Spleen (tissue), 11 donors: Measurements from ENCODE around the gene NUAK1. TPM values are rescaled to one million over a fixed set of nuclear protein-coding genes. Genes with fewer than 3 reads are reported as not detected.

Experiments used
- DNase-seq: peaks from one replicate; pipeline ENCODE4 v3.0.0-alpha.2; 2020
- H3K27ac ChIP-seq, 8 donors: fragments of 200-600 bp; sonication (generic) in 7 of 8; 1 replicate in 4 of 8; 2 replicates in 4 of 8; pipeline versions ENCODE4 v1.5.0 to v1.8.0; 2016 to 2021; ENCODE audit warnings: inconsistent platforms in 4 of 8, mild to moderate bottlenecking in 4 of 8, moderate library complexity in 1 of 8
- H3K27me3 ChIP-seq, 7 donors: fragments of 200-600 bp; sonication (generic) in 6 of 7; replicated peaks in 1 of 7; 1 replicate in 4 of 7; 2 replicates in 3 of 7; pipeline versions ENCODE4 v1.5.0 to v1.8.0; 2016 to 2021; ENCODE audit warnings: inconsistent platforms in 3 of 7, mild to moderate bottlenecking in 1 of 7
- H3K36me3 ChIP-seq, 6 donors: fragments of 200-600 bp; sonication (generic) in 5 of 6; 1 replicate in 4 of 6; 2 replicates in 2 of 6; pipeline versions ENCODE4 v1.5.0 to v1.8.0; 2016 to 2021; ENCODE audit warnings: inconsistent platforms in 2 of 6
- H3K4me1 ChIP-seq, 6 donors: fragments of 200-600 bp; sonication (generic) in 5 of 6; 1 replicate in 3 of 6; 2 replicates in 3 of 6; pipeline versions ENCODE4 v1.5.0 to v1.8.0; 2016 to 2021; ENCODE audit warnings: inconsistent platforms in 3 of 6
- H3K4me3 ChIP-seq, 8 donors: fragments of 200-600 bp; sonication (generic) in 7 of 8; 1 replicate in 4 of 8; 2 replicates in 4 of 8; pipeline versions ENCODE4 v1.5.0 to v1.8.0; 2016 to 2021; ENCODE audit warnings: inconsistent platforms in 4 of 8, mild to moderate bottlenecking in 4 of 8, moderate library complexity in 2 of 8
- H3K9me3 ChIP-seq, 8 donors: fragments of 200-600 bp; sonication (generic) in 7 of 8; 1 replicate in 4 of 8; 2 replicates in 4 of 8; pipeline versions ENCODE4 v1.5.0 to v1.8.0; 2016 to 2021; ENCODE audit warnings: inconsistent platforms in 4 of 8
- POLR2A ChIP-seq, 3 donors: fragments of 450-650 bp; IDR thresholded peaks; one replicate each; pipeline ENCODE4 v1.5.1; 2017; ENCODE audit warnings: antibody characterized with exemption in 3 of 3, mild to moderate bottlenecking in 1 of 3
- POLR2AphosphoS5 ChIP-seq, 3 donors: sonication (generic); formaldehyde crosslinking; IDR thresholded peaks; one replicate each; pipeline ENCODE4 v1.5.1; 2017; ENCODE audit warnings: antibody characterized with exemption in 3 of 3
- WGBS, 5 donors: extraction: QIAGEN DNeasy Blood & Tissue Kit in 3 of 5; methylation state at CpG; one replicate each; pipeline versions ENCODE4 v1.1.5 to v1.1.7; 2013 to 2018; 5-methylcytosine and 5-hydroxymethylcytosine counted together
- intact Hi-C: fragments of 100-400 bp; cut with DNase I; formaldehyde crosslinking; loops from one replicate; pipeline ENCODE4 v1.15.0; 2023; ENCODE audit warnings: low total_unique reads
- polyA plus RNA-seq, 3 donors: library from polyadenylated mRNA; stranded (reverse); fragments of 200-250 nt; gene quantifications; one replicate each; pipeline ENCODE4 v1.2.1, GENCODE V29; 2013
- total RNA-seq, 7 donors: library from RNA; depleted of rRNA in 3 of 7; stranded (reverse); fragments of >200 nt in 3 of 7; fragmentation: NEBNext Ultra II Directional in 4 of 7; extraction: Animal tissue kit (Norgen Biotek cat#: 25700) in 4 of 7; gene quantifications; one replicate each; pipeline versions ENCODE4 v1.1.0 to v1.2.1, GENCODE V29; 2016 to 2021
- TF ChIP-seq, protein P1 (sequence below), 11 experiments: fragments of 200-600 bp in 7 of 11; fragments of 450-650 bp in 4 of 11; sonication (generic) in 4 of 11; IDR thresholded peaks in 8 of 11; conservative IDR thresholded peaks in 3 of 11; 1 replicate in 7 of 11; 2 replicates in 4 of 11; pipeline versions ENCODE4 v1.4.0 to v1.8.0; 2016 to 2021; ENCODE audit warnings: antibody characterized with exemption in 11 of 11, inconsistent platforms in 4 of 11, mild to moderate bottlenecking in 1 of 11
- donor health status: healthy with polysubstance abuse.
- donor health status: DM: no; HTN: no; CAD: no; lungs with moderate emphysema.
- donor health status: DM: no; HTN: no; CAD: no.
- donor health status: Bipolar disorder and iron deficiency.
- donor health status: healthy.
- donor health status: DM: no; HTN: no; CAD: no.
- donor health status: DM: yes; HTN: yes; CAD: no.

NUAK1 gene
- total and polyA plus RNA-seq, 10 donors = 0.20 to 3.3 (median 1.2) TPM

DNA sequence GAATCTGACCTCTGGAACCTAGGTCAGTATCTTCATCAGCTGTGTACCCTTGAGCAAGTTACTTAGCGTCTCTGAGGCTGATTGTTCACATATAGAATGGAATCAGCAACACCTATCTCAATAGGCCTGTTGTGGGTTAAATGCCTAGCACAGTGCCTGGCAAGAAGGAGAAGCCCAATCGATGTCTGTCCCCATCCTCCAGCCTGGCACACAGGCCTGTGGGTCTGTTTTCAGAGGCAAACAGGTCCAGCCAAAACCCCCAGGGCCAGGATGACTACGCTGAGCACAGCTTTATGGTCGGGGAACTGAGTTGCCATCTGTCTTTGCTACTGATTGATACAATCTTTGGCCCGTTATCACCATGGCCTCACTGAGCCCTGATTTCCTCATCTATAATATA lies 89.2 kb downstream of the NUAK1 start:
- no peak for DNase-seq
- intact Hi-C loops = no loop called here
- Histone ChIP-seq H3K36me3 (no peaks in the 10 kb centered on the region), H3K27ac (no peak overlapping the region), H3K4me3 (no peak overlapping the region), H3K27me3 (peaks cover 0 to 27% (median 0%) of the 10 kb centered on the region in 7 donors), H3K4me1 (no peaks in the 10 kb centered on the region), H3K9me3 (peaks cover 0 to 6% (median 0%) of the 10 kb centered on the region in 8 donors)
- no peak for TF ChIP-seq POLR2A (IDR thresholded peaks at IDR 0.05)
- WGBS, 5 donors = 76 to 88% (median 83%) methylated on average over 5 of the region's 5 CpGs

DNA sequence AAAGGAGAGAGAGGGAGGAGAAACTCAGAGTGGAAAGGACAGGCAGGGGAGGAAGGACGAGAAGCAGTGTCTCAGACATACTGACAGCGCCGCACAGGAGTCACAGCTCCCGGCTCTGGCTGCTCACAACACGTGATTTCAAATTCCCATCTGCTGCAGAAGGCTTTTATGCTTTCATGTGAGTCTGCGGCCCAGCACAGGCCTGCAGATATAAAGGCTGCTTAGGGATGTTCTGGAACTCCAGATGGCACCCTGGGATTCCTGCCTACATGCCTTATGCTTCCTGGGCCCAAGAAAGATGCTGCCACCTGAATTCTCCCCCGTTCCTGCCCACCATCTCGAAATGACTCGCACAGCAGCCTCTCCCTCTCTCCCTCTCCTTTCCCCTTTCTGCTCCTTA lies 89.6 kb downstream of the NUAK1 start:
- Histone ChIP-seq H3K27me3 (peaks cover 0 to 27% (median 0%) of the 10 kb centered on the region in 7 donors), H3K4me3 (no peak overlapping the region), H3K9me3 (peaks cover 0 to 2% (median 0%) of the 10 kb centered on the region in 8 donors), H3K27ac (no peak overlapping the region), H3K36me3 (no peaks in the 10 kb centered on the region), H3K4me1 (no peaks in the 10 kb centered on the region)
- DNase-seq = no peak
- intact Hi-C loops = no loop called here
- TF ChIP-seq POLR2A (IDR thresholded peaks at IDR 0.05) (no peak), POLR2AphosphoS5 (IDR thresholded peaks at IDR 0.05) (no peak)
- TF ChIP-seq, protein P1, sequence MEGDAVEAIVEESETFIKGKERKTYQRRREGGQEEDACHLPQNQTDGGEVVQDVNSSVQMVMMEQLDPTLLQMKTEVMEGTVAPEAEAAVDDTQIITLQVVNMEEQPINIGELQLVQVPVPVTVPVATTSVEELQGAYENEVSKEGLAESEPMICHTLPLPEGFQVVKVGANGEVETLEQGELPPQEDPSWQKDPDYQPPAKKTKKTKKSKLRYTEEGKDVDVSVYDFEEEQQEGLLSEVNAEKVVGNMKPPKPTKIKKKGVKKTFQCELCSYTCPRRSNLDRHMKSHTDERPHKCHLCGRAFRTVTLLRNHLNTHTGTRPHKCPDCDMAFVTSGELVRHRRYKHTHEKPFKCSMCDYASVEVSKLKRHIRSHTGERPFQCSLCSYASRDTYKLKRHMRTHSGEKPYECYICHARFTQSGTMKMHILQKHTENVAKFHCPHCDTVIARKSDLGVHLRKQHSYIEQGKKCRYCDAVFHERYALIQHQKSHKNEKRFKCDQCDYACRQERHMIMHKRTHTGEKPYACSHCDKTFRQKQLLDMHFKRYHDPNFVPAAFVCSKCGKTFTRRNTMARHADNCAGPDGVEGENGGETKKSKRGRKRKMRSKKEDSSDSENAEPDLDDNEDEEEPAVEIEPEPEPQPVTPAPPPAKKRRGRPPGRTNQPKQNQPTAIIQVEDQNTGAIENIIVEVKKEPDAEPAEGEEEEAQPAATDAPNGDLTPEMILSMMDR (IDR thresholded peaks at IDR 0.05 in 8 of 11, conservative IDR thresholded peaks at IDR 0.05 in 3 of 11) = no peak
- 82 to 98% (median 86%) methylated on average over 9 of the region's 9 CpGs for WGBS, 5 donors

DNA sequence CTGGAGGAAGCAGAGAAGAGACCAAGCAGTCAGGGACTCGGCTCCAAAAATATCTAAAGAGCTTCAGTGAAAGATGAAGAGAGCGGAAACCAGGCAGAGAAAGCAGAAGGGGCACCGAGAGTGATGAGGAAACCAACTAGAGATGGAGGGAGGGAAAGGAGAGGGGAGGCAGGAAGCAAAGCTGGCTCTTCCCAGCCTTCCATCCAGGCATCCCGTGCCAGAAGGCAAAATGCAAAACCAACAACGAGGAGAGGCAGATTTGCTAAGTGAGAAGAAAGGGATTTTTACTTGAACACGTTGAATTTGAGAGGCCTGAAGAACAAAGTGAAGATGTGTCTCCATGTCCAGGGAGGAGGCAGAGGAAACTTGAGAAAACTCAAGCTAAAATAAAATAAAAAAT lies 90.1 kb downstream of the NUAK1 start:
- H3K4me1 ChIP-seq = no peaks in the 10 kb centered on the region
- peaks cover 0 to 27% (median 0%) of the 10 kb centered on the region in 7 donors for H3K27me3 ChIP-seq
- DNase-seq = no peak
- H3K27ac ChIP-seq = no peak overlapping the region
- H3K9me3 ChIP-seq = no peaks in the 10 kb centered on the region
- no peak for TF ChIP-seq POLR2AphosphoS5 (IDR thresholded peaks at IDR 0.05)
- no peak for TF ChIP-seq POLR2A (IDR thresholded peaks at IDR 0.05)
- TF ChIP-seq, protein P1 (IDR thresholded peaks at IDR 0.05 in 8 of 11, conservative IDR thresholded peaks at IDR 0.05 in 3 of 11) = no peak
- no peaks in the 10 kb centered on the region for H3K36me3 ChIP-seq
- intact Hi-C loops = no loop called here
- no peak overlapping the region for H3K4me3 ChIP-seq
- 54 to 64% (median 61%) methylated on average over 6 of the region's 6 CpGs for WGBS, 5 donors

DNA sequence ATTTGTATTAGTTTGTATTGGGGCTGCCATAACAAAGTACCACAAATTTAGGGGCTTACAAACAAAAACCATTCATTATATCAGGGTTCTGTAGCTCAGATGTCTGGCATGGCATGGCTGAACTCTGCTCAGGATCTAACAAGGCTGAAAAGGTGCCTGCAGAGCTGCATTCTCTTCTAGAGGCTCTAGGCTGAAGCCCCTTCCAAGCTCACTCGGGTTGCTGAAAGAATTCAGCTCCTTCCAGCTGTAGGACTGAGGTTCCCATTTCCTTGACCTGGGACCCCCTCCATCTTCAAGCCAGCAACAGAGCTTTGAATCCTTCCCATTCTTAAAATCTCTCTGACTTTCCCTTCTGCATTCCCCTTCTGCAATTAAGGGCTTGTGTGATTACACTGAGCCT lies 90.7 kb downstream of the NUAK1 start:
- Histone ChIP-seq H3K4me1 (no peaks in the 10 kb centered on the region), H3K27ac (no peak overlapping the region), H3K9me3 (no peaks in the 10 kb centered on the region), H3K4me3 (no peak overlapping the region), H3K36me3 (no peaks in the 10 kb centered on the region), H3K27me3 (peaks cover 0 to 27% (median 0%) of the 10 kb centered on the region in 7 donors)
- TF ChIP-seq POLR2A (IDR thresholded peaks at IDR 0.05) = no peak
- TF ChIP-seq, protein P1 (IDR thresholded peaks at IDR 0.05 in 8 of 11, conservative IDR thresholded peaks at IDR 0.05 in 3 of 11) = no peak
- TF ChIP-seq POLR2AphosphoS5 (IDR thresholded peaks at IDR 0.05) = no peak
- no peak for DNase-seq
- whole genome bisulfite sequencing, 5 donors = 73 to 94% (median 87%) methylated on average over 1 of the region's 1 CpG
- intact Hi-C loops = no loop called here

DNA sequence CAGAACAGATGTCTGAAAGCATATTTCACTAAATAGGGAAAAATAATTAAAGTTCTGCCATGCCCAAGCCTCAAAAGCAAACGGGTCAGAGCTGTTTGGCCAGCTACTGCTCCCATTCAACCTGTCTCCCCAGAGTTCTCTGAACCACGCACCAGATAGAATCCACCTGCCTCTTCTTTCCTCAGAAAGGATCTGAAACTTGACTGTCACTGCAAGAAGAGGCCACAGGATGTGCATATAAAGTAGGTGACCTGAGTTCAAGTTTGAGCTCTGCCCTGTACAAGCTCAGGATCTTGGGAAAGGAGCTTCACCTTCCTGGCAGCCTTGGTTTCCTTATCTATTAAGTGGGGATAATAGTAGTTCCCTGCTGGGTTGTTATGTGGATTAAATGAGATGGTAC lies 91.8 kb downstream of the NUAK1 start:
- WGBS, 5 donors = 73 to 91% (median 79%) methylated on average over 2 of the region's 2 CpGs
- no peak overlapping the region for H3K4me3 ChIP-seq
- H3K27me3 ChIP-seq = peaks cover 0 to 20% (median 0%) of the 10 kb centered on the region in 7 donors
- H3K27ac ChIP-seq = no peak overlapping the region
- H3K4me1 ChIP-seq = no peaks in the 10 kb centered on the region
- intact Hi-C loops = no loop called here
- no peaks in the 10 kb centered on the region for H3K36me3 ChIP-seq
- H3K9me3 ChIP-seq = no peaks in the 10 kb centered on the region
- TF ChIP-seq POLR2A (IDR thresholded peaks at IDR 0.05) (no peak), POLR2AphosphoS5 (IDR thresholded peaks at IDR 0.05) (no peak)
- TF ChIP-seq, protein P1 (IDR thresholded peaks at IDR 0.05 in 8 of 11, conservative IDR thresholded peaks at IDR 0.05 in 3 of 11) = no peak
- DNase-seq = no peak
